Measurements from ENCODE around the gene PI4KB.
A peak's percentile ranks its signal among the peaks of the same experiment; 100 is the strongest.

PI4KB gene

GRCh38 chr1:151346082-151346768, 19.0 kb upstream of the PI4KB start:
- DNase-seq (ENCODE audit: low read depth in 3 of 3), result no peak

- DNase-seq (ENCODE audit: low read depth in 3 of 3), result no peak
These were observed 17.1 kb upstream of the PI4KB start for GRCh38 chr1:151344291-151344690.

GRCh38 chr1:151343587-151343986, 16.4 kb upstream of the PI4KB start:
- DNase-seq (ENCODE audit: low read depth in 3 of 3), result no peak

- no peak for DNase-seq (ENCODE audit: low read depth in 3 of 3)
These were observed 15.4 kb upstream of the PI4KB start for GRCh38 chr1:151342569-151342968.

GRCh38 chr1:151342021-151342420, 14.8 kb upstream of the PI4KB start:
- no peak for DNase-seq (ENCODE audit: low read depth in 3 of 3)

GRCh38 chr1:151340870-151341754, 13.9 kb upstream of the PI4KB start:
- DNase-seq (ENCODE audit: low read depth in 3 of 3), result peak in 2 of 3 experiments; percentile 27 to 35

- DNase-seq (ENCODE audit: low read depth in 3 of 3), result no peak
These were observed 9.3 kb upstream of the PI4KB start for GRCh38 chr1:151336556-151336955.

GRCh38 chr1:151334822-151335221, 7.6 kb upstream of the PI4KB start:
- DNase-seq (ENCODE audit: low read depth in 3 of 3), result no peak

GRCh38 chr1:151327903-151328674, 873 bp upstream of the PI4KB start:
- no peak for DNase-seq (ENCODE audit: low read depth in 3 of 3)

- peak; percentile 11 to 59 (median 38) for DNase-seq (ENCODE audit: low read depth in 3 of 3)
These were observed 495 bp downstream of the PI4KB start for GRCh38 chr1:151326619-151327222.

GRCh38 chr1:151325646-151326429, 1.4 kb downstream of the PI4KB start:
- no peak for DNase-seq (ENCODE audit: low read depth in 3 of 3)

GRCh38 chr1:151325231-151325630, 2.0 kb downstream of the PI4KB start:
- DNase-seq (ENCODE audit: low read depth in 3 of 3), result no peak

- no peak for DNase-seq (ENCODE audit: low read depth in 3 of 3)
These were observed 2.8 kb downstream of the PI4KB start for GRCh38 chr1:151324390-151324930.

GRCh38 chr1:151318975-151319374, 8.2 kb downstream of the PI4KB start:
- DNase-seq (ENCODE audit: low read depth in 3 of 3), result no peak

GRCh38 chr1:151315565-151316235, 11.5 kb downstream of the PI4KB start:
- DNase-seq (ENCODE audit: low read depth in 3 of 3), result no peak

GRCh38 chr1:151314137-151314875, 12.9 kb downstream of the PI4KB start:
- no peak for DNase-seq (ENCODE audit: low read depth in 3 of 3)

GRCh38 chr1:151313501-151313900, 13.7 kb downstream of the PI4KB start:
- DNase-seq (ENCODE audit: low read depth in 3 of 3), result no peak

- DNase-seq (ENCODE audit: low read depth in 3 of 3), result no peak
These were observed 14.4 kb downstream of the PI4KB start for GRCh38 chr1:151312826-151313225.

GRCh38 chr1:151312411-151312810, 14.8 kb downstream of the PI4KB start:
- DNase-seq (ENCODE audit: low read depth in 3 of 3), result no peak
